NCI-H460 (cell line): ENCODE results near the gene CISH. TPM values are rescaled to one million over a fixed set of nuclear protein-coding genes. Genes with fewer than 3 reads are reported as not detected.

Experiments
- DNase-seq: peaks from one replicate; pipeline ENCODE4 v3.0.0-alpha.2; 2016; ENCODE audit warnings: low read depth; ENCODE audit errors: extremely low read depth
- total RNA-seq: library from RNA; depleted of rRNA; stranded (reverse); fragments of >200 nt; shearing (Covaris generic); gene quantifications from 2 replicates; pipeline ENCODE4 v1.2.3, GENCODE V29; 2014

CISH gene
- total RNA-seq, 1 experiment from 2014 or later, result 0.20 TPM

- no peak for DNase-seq
These were observed 11.3 kb downstream of the CISH start for GRCh38 chr3:50600141-50600753.

- no peak for DNase-seq
These were observed 11.9 kb downstream of the CISH start for GRCh38 chr3:50599716-50600118.

GRCh38 chr3:50599115-50599715, 12.4 kb downstream of the CISH start:
- no peak for DNase-seq

- no peak for DNase-seq
These were observed 17.3 kb downstream of the CISH start for GRCh38 chr3:50594253-50594785.

GRCh38 chr3:50592568-50592967, 19.0 kb downstream of the CISH start:
- no peak for DNase-seq

GRCh38 chr3:50591196-50591741, 20.3 kb downstream of the CISH start:
- DNase-seq, result no peak

GRCh38 chr3:50588759-50589433, 22.7 kb downstream of the CISH start:
- DNase-seq, result no peak

GRCh38 chr3:50587806-50588758, 23.5 kb downstream of the CISH start:
- DNase-seq, result no peak

GRCh38 chr3:50587373-50587772, 24.2 kb downstream of the CISH start:
- DNase-seq, result no peak

GRCh38 chr3:50586763-50587070, 24.9 kb downstream of the CISH start:
- no peak for DNase-seq

GRCh38 chr3:50585919-50586762, 25.4 kb downstream of the CISH start:
- no peak for DNase-seq

GRCh38 chr3:50584391-50584790, 27.2 kb downstream of the CISH start:
- DNase-seq, result no peak

GRCh38 chr3:50583897-50584296, 27.7 kb downstream of the CISH start:
- no peak for DNase-seq

GRCh38 chr3:50582083-50582482, 29.5 kb downstream of the CISH start:
- DNase-seq, result no peak

- DNase-seq, result no peak
These were observed 30.1 kb downstream of the CISH start for GRCh38 chr3:50581459-50581842.

GRCh38 chr3:50580683-50581458, 30.7 kb downstream of the CISH start:
- DNase-seq, result no peak

GRCh38 chr3:50577348-50577747, 34.2 kb downstream of the CISH start:
- DNase-seq, result no peak

GRCh38 chr3:50575372-50575771, 36.2 kb downstream of the CISH start:
- DNase-seq, result no peak

- no peak for DNase-seq
These were observed 37.1 kb downstream of the CISH start for GRCh38 chr3:50574444-50574831.
